ENCODE data around the gene POU2F1.

DNA sequence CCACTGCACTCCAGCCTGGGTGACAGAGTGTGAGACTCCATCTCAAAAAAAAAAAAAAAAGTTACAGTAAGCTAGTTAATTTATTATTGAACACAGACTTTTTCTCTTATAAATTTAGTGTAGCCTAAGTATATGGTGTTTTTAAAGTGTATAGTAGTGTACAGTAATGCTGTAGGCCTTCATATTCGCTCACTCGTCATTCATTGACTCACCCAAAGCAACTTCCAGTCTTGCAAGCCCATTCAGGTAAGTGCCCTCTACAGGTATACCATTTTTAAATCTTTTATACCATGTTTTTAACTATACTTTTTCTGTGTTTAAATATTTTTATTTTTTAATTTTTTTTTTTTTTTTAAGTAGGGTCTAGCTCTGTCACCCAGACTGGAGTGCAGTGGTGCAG is 12.1 kb downstream of the POU2F1 start:
- TF ChIP-seq, protein P1, sequence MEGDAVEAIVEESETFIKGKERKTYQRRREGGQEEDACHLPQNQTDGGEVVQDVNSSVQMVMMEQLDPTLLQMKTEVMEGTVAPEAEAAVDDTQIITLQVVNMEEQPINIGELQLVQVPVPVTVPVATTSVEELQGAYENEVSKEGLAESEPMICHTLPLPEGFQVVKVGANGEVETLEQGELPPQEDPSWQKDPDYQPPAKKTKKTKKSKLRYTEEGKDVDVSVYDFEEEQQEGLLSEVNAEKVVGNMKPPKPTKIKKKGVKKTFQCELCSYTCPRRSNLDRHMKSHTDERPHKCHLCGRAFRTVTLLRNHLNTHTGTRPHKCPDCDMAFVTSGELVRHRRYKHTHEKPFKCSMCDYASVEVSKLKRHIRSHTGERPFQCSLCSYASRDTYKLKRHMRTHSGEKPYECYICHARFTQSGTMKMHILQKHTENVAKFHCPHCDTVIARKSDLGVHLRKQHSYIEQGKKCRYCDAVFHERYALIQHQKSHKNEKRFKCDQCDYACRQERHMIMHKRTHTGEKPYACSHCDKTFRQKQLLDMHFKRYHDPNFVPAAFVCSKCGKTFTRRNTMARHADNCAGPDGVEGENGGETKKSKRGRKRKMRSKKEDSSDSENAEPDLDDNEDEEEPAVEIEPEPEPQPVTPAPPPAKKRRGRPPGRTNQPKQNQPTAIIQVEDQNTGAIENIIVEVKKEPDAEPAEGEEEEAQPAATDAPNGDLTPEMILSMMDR (IDR thresholded peaks at IDR 0.05 in 4 of 5, conservative IDR thresholded peaks at IDR 0.05 in 1 of 5) = no peak
- no peak for TF ChIP-seq POLR2A (IDR thresholded peaks at IDR 0.05)
